Fibroblast of lung (primary cell): ENCODE measurements around the gene UPP1.

Experiments used
- CTCF ChIP-seq, 2 donors: IDR thresholded peaks in 1 of 2; conservative IDR thresholded peaks in 1 of 2; 1 replicate in 1 of 2; 2 replicates in 1 of 2; pipeline ENCODE4 v1.5.1; 2011 to 2012; ENCODE audit warnings: low read length in 2 of 2, control low read depth in 1 of 2, inconsistent platforms in 1 of 2, low read depth in 1 of 2, mild to moderate bottlenecking in 1 of 2
- EZH2 ChIP-seq: IDR thresholded peaks from 2 replicates; pipeline ENCODE4 v1.5.1; 2012; ENCODE audit warnings: low read length, control low read depth, mild to moderate bottlenecking; ENCODE audit errors: missing control alignments

GRCh38 chr7:48087349-48087748, 1.7 kb upstream of the UPP1 start:
- no peak for TF ChIP-seq CTCF (conservative IDR thresholded peaks at IDR 0.05 in 1 of 2, IDR thresholded peaks at IDR 0.05 in 1 of 2; ENCODE audit: low read depth in 1 of 2, low read length in 2 of 2)
- no peak for TF ChIP-seq EZH2
